HG03565 (cell line): ENCODE measurements around the gene S1PR3.

Experiments
- ATAC-seq: cut with Tn5 transposase; IDR thresholded peaks from one replicate; pipeline ENCODE4 v1.9.1; 2021; ENCODE audit warnings: mild to moderate bottlenecking, moderate library complexity; ENCODE audit not compliant: unreplicated experiment

S1PR3 gene

DNA sequence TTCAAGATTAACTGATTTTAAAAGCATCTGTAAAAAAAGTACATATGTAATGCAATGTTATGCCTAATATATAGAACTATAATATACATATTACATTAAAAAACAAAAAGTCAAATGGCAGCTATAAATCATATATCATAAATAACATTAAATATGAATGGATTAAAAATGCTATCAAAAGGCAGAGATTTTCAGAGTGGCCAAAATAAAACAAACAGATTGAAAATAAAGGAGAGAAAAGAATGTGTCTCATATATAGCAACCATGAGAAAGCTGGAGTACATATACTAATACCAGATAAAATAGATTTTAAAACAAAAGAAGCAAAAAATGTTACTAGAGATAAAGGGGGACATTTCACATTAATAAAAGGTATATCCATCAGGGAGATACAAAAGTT is 38.5 kb downstream of the S1PR3 start:
- ATAC-seq, result no peak

DNA sequence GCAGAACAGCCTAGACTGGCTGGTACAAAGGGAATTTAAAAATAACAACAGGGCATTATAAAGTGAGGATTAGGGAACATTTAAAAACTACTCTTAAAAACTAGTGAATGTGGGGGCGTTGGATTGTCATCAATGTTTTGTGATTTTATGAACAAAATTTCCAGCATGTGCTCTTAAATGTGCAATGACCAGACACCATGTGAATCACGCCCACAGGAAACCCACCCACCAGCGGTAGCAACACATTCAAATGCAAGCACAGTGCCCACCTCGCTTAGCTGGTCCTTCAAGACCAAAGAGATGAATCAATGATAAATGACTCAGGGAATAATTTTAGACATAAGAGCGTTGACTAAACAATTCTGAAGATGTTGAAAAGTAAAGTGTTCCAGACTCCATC is 40.9 kb downstream of the S1PR3 start:
- ATAC-seq, result no peak

DNA sequence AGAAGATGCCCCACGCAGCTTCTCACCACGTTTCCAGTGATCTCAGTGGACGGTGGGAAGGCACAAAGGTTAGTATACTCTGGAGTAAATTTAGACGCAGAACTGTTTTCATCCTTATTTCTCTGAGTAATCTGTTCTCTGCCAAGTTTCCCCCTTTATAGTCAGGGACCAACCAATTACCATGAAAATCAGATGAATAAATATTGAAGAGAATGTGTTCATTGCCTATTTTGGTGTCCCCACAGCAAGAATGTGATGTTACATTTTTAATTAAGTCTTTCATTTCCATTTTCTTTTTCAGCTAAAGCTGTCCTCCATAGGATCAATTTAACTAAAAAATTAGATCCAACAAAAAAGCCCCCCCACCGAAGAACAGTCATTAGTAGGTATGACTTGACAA is 41.4 kb downstream of the S1PR3 start:
- no peak for ATAC-seq

DNA sequence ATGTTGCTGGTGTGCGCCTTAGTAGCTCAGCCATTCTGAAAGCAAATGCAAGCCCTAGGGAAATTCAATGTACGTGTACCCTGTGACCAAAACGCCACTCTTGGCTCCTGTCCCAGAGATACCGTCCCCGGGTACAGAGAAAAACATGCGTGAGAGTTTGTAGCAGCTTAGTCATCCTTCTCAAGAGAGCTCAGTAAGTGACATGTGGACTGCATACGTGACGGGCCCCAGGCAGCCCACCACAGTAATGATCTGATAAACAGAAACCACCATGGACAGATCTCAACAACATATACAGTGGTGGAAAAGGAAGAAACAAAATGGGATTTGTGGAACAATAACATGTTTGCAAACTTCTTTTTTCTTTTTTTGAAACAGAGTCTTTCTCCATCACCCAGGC is 45.1 kb downstream of the S1PR3 start:
- ATAC-seq, result no peak

DNA sequence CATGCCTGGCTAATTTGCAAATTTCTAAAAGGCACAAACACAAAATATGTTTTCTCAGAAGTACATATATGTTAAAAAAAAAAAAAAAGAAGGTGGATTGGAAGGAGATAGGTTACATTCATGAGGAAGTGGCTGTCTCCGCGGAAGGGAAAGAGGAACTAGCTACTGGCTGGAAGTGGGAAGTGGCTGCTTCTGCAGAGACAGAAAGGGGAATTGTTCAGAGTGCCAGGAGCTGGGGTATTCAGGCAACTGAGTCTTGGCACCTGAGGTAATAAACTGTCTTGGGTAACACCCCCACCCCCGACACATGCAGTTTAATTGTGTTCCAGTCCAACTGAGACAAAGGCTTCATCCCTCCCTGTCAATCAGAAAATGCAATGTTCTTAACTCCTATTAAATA is 45.6 kb downstream of the S1PR3 start:
- ATAC-seq, result no peak

DNA sequence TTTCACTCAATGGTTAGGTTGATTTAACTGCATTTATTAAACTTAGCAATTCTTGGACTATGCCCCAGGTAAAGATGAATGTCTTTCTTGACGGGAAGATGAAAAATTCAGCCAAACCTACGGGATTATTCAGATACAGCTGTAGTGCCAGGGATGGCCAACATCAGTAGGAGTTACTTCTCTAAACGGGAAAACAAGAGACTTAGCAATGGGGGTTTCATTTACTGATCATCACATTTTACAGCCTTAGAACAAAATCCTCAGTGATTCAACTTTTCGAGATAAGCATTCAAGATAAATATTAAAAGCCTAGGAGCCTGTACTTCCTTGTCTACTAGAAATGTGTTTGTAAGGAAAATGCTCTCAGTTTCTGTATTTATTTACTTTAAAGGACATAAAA is 46.1 kb downstream of the S1PR3 start:
- no peak for ATAC-seq

DNA sequence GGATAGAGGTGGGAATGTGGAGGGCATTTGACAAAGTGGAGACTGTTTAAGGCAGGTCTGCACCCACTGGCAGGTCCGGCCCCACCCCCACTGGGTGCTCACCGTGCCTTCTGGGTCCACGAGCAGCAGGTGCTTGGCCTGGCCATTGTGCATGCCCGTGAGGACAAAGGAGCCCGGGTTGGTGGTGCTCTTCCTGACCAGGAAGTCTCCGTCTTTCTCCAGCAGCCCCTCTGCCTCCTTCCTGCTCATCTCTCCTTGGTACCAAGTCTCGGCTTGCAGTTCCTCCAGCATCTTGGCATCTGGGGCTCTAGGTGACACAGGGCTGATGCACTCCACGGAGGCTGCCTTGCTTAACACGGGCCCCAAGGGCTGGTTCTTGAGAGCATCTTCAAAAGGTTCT is 46.6 kb downstream of the S1PR3 start:
- no peak for ATAC-seq

DNA sequence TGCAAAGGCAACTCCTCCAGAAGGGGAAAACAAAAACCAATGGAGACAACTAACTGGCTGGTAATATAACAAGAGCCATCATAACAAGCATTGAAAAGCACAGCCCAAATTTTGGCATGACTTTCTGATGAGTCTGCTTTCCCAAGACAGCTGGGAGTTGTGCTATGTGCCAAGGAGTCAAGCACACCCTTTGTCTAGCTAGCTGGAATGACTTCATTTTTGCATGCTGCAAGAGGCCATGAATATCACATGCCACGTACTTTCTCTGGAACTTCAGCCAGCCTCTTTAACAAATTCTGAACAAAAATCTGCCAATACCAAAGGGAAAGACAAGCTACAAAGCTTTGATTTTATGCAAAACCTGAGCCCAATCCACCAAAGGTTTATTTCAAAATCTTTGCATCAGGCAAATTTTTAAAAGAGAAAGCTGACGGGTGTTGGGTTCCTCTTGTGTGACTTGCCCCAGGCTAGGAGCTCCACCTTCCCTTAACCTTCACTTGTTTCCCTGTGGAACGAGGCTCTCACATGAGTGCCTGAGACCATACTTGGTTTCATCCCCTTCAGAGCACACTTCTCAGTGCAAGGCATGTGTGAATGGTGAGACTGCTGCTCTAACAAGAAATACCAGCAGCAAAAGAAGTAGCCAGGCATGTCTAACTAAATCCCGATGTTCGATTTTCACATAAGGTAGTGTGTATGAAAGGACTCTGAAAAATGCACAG is 47.3 kb downstream of the S1PR3 start:
- ATAC-seq, result no peak

DNA sequence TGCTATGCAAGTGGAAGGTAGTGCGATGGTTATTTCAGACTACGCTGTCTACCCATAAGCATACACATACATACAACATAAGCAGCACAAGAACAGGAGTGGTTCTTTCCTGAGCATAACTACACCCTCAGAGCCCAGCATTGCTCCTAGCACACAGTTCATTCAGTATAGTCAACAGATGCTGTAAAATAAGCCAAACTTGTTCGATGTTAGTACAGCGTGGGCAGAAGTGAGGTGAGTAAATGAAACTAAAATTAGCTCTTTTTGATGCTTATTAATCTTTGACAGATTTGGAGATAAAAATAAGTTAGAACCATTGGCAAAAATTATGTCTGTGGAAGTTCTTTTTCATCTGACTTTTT is 47.8 kb downstream of the S1PR3 start:
- ATAC-seq, result no peak

DNA sequence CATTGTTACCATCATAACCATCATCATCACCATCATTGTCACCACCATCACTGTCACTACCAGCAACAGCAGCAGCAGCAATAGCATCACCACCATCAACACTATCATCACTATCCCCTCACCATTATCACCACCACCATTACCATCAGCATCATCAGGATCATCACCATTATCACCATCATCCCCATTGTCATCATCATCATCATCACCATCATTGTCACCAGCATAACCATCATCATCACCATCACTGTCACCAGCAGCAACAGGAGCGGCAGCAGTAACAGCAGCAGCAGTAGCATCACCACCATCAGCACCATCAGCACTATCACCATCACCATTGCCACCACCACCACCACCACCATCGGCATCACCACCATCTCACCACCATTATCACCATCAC is 48.4 kb downstream of the S1PR3 start:
- no peak for ATAC-seq

DNA sequence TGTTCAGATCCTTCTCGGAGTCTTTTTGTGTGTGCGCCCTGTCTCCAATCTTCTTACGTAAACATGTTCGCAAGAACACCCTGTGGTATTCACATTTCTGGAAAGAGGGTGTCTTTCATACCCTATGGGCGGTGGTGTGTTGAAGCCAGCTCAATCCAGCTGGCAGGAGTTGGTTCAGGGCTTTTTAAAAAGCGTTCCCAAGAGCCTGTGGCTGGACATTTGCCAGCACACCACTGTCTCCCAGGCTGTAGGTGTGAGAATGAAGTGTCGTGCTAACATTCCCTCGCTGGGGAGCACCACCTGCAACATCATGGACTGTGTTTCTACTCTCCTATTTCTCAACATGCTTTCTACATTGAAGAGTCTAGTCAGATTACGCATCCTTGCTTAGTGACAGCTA is 51.7 kb downstream of the S1PR3 start:
- no peak for ATAC-seq

DNA sequence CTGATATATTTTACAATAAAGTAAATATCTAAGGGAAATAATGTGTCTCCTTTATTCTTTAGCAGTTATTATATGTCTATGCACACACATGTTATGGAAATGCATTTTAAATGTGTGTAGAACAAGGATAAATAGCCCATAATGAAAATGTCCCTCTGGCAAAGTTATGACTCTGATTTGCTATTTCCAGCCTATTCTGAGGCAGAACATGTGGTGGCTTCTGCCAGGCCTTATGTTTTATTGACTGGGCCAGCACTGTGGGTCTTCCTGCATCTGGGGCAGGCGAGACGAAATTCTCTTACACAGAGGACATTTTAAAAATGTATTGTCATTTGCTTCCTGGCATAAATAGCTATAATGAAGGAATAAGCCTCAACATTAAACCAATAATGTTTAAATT is 52.8 kb downstream of the S1PR3 start:
- ATAC-seq, result no peak

DNA sequence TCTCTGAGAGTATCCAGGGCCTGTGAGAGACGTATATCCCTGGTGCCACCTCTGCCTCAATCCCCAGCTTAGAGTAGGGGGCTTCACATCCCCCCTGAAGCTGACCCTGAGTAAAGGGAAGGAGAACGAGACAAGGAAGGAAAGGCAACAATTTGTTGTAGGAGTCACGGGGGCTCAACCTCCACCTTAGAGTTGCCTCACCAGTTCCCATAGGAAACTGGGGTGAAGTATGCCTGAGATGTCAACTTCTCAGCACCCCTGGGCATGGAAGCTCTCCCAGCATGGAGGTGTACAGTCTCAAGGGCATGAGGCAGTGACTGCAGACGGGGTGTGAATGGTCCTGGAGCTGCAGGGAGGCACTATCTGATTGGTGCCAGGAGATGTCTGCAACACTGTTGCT is 53.6 kb downstream of the S1PR3 start:
- ATAC-seq, result no peak

DNA sequence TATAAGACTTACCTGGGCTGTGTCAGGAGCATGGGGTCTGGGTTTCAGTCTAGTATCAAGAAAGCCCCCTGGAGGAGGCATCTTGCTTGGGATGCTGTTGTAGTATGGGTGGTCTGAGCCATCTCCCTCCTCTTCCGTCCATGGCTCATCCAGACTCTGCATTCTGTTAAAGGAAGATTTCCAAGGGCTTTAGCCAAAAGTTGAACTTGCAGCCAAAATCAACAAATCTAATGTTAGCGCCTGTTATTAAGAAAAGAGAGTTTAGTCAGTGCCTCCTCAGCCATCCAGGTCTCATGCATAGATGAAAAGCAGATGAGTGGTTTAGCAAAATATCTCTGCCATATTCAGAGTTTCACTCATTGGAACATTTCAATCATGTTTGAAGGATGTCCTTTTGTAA is 55.6 kb downstream of the S1PR3 start:
- ATAC-seq, result no peak

DNA sequence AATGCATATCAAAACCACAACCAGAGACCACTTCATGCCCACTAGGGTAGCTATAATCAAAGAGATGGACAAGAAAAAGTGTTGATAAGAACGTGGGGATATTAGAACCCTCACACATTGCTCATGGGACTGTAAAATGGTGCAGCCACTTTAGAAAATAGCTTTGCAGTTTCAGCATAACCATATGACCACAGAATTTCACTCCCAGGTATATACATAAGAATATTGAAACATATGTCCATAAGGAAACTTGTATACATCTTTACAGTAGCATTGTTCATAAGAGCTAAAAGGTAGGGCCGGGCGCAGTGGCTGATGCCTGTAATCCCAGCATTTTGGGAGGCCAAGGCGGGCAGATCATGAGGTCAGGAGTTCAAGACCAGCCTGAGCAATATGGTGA is 56.4 kb downstream of the S1PR3 start:
- no peak for ATAC-seq

DNA sequence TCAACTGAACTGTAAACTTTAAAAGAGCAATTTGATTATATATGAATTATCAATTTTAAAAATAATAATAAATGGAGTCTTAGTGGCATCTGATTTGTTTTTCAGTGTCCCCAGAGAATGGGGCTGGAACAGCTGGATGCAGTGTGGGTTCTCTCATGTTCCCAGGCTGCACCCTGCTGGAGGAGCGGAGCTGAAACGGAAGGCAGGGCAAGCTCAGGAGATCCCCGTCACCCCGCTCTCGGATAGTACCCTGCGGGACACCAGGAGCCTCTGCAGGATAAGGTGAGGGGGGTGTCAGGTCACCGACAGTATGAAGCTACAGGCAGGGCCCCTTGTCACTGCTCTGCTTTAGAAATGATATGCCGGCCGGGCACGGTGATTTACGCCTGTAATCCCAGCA is 57.3 kb downstream of the S1PR3 start:
- ATAC-seq, result no peak

DNA sequence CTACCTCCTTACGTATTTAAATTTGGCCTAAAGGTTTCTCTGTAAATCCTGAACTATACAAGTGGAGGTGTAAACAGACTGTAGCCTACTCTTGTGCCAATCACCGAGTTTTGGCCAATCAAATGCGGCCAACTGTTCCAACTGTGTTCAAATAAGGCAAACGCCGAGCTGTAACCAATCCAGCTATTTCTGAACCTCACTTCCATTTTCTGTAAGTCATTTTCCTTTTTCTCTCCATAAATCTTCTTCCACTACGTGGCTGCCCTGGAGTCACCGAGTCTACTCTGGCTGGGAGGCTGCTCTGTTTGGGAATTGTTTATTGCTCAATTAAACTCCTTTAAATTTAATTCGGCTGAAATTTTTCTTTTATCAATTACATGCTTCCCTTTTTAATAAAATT is 58.4 kb downstream of the S1PR3 start:
- ATAC-seq, result no peak

DNA sequence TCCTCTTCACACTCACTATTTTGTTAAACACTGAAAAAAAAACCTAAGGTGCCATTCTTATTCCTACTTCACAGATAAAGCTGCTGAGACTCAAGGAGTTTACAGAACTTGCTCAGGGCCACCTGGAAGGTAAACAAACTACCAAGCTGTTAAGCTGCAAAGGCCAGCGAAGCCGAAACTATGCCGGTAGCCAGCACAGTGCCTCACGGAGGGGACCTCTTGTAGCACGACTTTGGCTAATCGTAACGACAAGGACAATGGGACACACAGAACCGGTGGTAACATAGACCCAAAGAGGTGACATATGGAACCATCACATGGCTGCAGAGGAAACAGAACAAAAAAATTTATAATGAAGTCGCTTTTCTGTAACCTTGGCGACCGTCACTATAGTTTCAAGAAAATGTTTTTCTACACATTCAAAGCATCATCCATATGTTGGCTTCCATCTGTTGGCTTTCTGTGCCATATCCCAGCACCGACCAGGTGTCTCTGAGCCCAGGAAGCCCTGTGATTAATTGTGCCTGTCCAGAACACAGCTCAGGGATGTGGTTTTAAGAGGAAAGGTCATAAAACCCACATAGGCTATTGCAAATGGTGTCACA is 60.3 kb downstream of the S1PR3 start:
- ATAC-seq, result no peak

DNA sequence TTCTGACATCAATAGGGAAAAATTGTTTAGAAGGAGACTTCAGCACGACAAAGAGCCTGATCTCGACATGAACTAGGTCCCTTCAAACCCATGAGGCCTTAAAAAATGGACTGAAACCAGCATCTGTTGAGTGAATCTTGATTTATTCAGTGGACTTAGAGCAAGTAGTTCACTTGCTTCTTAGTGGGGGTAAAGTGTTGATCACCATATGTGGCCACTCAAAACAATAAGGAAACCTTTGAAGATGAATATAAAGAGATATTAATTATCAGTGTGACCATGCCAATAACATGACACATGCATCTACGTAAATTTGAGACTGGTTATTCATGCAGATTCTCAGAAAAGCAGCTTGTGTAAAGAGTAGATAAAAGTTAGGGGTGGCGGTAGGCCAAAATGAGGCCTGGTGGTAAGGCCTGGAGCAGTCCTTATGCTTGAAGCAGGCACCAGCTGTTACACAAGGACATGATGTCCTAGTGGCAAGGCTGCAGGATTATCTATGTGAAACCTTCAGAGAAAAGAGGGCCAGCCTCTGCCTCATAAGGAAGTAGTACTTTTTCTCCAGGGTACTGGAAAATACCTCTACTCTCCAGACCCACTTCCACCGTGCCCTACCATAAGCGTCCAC is 61.3 kb downstream of the S1PR3 start:
- ATAC-seq, result no peak

DNA sequence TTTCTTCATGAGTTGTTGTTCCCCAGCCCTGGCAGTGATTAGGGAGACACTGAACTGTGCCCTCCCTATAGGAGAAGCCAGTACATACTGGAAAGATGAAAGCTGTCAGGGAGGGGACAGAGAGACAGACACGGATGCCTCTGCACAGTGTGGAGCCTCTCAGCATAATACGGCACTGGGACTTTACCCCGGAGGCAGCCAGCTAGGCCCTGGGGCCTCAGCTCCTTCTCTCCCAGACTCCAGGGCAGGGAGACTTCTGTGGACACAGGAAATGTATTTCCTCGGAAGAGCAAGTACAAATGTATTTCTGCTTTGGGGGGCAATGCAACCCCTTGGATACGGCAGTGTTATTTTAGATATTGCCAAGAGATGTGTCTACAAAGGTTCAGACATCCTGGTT is 62.0 kb downstream of the S1PR3 start:
- ATAC-seq, result no peak
